ENCODE measurements around the gene PARD3. TPM values are rescaled to one million over a fixed set of nuclear protein-coding genes. Genes with fewer than 3 reads are reported as not detected.

The PARD3 gene
- total RNA-seq, 1 donor from 2014 or later, result 22.9 TPM

DNA sequence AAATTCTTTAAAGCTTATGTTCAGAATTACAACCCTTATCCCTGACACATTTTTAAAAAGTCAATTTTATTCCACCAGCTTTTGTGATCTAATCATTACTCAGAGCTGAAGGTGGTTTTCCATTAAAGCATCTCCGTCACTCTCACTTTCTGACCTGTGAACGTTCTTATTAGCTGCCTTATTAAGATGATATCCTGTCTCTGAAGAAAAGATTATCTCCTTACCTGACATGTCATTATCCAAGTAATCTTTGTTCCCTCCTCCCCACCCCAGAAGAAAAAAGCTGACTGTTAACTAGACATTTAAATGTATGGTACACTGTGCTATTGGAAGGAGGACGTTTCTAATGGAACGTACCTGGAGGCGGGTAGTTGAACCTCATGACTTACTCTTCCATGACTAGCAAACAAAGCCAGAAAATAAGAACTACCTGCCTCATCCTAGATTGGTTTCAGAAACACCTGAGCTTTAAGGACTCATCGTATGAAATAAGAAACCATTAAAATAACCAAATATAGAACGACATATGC is 708.7 kb downstream of the PARD3 start:
- TF ChIP-seq, protein P1, sequence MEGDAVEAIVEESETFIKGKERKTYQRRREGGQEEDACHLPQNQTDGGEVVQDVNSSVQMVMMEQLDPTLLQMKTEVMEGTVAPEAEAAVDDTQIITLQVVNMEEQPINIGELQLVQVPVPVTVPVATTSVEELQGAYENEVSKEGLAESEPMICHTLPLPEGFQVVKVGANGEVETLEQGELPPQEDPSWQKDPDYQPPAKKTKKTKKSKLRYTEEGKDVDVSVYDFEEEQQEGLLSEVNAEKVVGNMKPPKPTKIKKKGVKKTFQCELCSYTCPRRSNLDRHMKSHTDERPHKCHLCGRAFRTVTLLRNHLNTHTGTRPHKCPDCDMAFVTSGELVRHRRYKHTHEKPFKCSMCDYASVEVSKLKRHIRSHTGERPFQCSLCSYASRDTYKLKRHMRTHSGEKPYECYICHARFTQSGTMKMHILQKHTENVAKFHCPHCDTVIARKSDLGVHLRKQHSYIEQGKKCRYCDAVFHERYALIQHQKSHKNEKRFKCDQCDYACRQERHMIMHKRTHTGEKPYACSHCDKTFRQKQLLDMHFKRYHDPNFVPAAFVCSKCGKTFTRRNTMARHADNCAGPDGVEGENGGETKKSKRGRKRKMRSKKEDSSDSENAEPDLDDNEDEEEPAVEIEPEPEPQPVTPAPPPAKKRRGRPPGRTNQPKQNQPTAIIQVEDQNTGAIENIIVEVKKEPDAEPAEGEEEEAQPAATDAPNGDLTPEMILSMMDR (IDR thresholded peaks at IDR 0.05; ENCODE audit: partially characterized antibody, unreplicated experiment), result no peak
- H3K4me1 Mint-ChIP-seq (ENCODE audit: low read depth, unreplicated experiment), result peaks cover 13% of the 10 kb centered on the region
- peaks cover 5% of the 10 kb centered on the region for H3K9me3 Mint-ChIP-seq (ENCODE audit: unreplicated experiment)
- DNase-seq, result no peak
- H3K36me3 Mint-ChIP-seq (ENCODE audit: unreplicated experiment), result peaks cover 6% of the 10 kb centered on the region
- no peaks in the 10 kb centered on the region for H3K27me3 Mint-ChIP-seq (ENCODE audit: unreplicated experiment)
- no peak overlapping the region for H3K27ac Mint-ChIP-seq (ENCODE audit: unreplicated experiment)
- H3K4me3 Mint-ChIP-seq (ENCODE audit: unreplicated experiment), result no peak overlapping the region

DNA sequence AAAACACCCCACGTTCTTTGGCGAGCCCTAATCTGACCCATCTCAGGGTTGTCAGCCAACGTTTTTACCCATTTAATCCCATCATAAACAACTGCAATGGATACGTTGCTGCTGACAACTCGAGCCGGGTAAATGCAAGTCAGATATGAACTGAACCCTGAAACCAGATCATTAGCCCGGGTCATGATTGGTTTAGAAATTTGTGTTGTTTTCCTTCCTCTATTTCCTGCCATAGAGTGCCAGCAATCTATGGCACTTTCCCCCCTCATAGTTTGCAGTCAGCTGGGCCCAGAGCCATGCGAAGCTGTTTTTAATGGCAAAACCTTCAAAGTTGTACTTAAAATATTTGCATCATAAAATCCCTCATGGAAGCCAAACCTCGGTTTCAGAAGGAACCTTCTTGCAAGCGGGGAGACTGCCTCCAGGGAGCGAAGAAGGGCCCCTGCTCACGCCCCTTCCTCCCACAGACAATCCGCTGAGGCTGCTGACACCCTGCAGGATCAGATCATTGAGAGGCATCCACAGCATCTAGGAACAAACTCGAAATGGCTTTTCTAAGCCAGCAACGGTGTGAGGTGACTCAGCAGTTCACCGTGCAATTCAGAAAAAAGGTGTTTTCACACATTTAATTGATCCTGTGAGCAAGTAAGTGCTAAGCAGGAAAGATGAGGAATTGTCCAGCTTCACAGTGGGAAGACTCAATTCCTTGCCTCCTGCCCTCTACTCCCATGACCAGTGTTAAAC is 710.1 kb downstream of the PARD3 start:
- no peak overlapping the region for H3K27ac Mint-ChIP-seq (ENCODE audit: unreplicated experiment)
- TF ChIP-seq, protein P1 (IDR thresholded peaks at IDR 0.05; ENCODE audit: partially characterized antibody, unreplicated experiment), result no peak
- H3K9me3 Mint-ChIP-seq (ENCODE audit: unreplicated experiment), result peaks cover 5% of the 10 kb centered on the region
- peaks cover 13% of the 10 kb centered on the region for H3K4me1 Mint-ChIP-seq (ENCODE audit: low read depth, unreplicated experiment)
- no peak overlapping the region for H3K4me3 Mint-ChIP-seq (ENCODE audit: unreplicated experiment)
- peaks cover 8% of the 10 kb centered on the region for H3K36me3 Mint-ChIP-seq (ENCODE audit: unreplicated experiment)
- DNase-seq, result no peak
- no peaks in the 10 kb centered on the region for H3K27me3 Mint-ChIP-seq (ENCODE audit: unreplicated experiment)

DNA sequence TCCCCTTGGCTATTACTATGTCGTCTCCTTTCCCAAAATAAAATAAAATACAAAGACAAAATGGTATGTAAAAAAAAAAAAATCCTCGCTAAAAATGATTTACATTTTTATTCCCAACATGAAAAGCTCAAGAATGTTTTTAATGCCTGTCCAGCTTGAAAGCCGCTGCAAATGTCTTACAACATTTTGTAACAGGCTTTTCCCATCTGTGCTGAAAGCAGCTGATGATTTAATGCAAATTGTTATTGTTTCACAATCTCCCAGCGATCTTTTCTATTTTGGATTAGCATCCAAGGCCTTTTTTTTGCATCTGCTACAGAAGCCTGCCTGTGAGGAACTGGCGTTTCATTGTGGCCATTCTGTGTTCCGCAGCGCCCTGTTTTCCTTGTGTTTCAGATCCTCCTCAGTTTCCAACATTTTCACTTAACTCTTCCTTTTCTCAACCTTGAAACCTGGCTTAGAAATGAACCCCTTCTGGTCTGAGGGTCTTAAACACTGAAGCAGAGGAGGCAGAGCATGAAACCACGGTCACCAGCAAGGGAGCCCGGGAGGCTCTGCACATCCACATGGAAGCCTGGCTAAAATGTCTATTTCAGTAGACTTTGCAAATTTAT is 712.1 kb downstream of the PARD3 start:
- no peak overlapping the region for H3K4me3 Mint-ChIP-seq (ENCODE audit: unreplicated experiment)
- TF ChIP-seq, protein P1 (IDR thresholded peaks at IDR 0.05; ENCODE audit: partially characterized antibody, unreplicated experiment), result no peak
- H3K27ac Mint-ChIP-seq (ENCODE audit: unreplicated experiment), result peak overlapping the region; percentile 3
- DNase-seq, result no peak
- H3K9me3 Mint-ChIP-seq (ENCODE audit: unreplicated experiment), result peaks cover 5% of the 10 kb centered on the region
- H3K4me1 Mint-ChIP-seq (ENCODE audit: low read depth, unreplicated experiment), result peaks cover 13% of the 10 kb centered on the region
- no peaks in the 10 kb centered on the region for H3K27me3 Mint-ChIP-seq (ENCODE audit: unreplicated experiment)
- H3K36me3 Mint-ChIP-seq (ENCODE audit: unreplicated experiment), result peaks cover 14% of the 10 kb centered on the region

DNA sequence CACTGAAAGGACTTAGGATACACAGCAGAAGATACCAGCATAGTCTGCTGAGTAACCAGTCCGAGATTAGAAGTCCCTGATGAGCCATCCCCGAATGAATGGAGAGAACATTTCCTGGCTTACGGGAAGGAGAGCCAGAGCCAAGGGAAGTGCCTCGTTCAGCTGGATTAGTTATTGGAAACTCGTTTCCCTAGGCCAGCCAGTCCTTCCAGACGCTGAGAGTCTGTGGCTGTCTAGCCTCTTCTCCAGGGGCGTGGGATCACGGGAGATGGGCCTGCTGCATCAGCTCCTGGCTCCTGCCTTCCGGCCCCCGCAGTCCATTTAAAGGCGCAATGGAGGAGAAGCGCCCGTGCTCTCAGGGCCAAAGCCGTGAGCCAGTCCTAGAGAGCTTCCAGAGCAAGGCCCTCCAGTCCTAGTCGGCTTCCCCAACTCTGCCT is 712.8 kb downstream of the PARD3 start:
- DNase-seq, result no peak
- H3K4me3 Mint-ChIP-seq (ENCODE audit: unreplicated experiment), result no peak overlapping the region
- peaks cover 18% of the 10 kb centered on the region for H3K36me3 Mint-ChIP-seq (ENCODE audit: unreplicated experiment)
- H3K9me3 Mint-ChIP-seq (ENCODE audit: unreplicated experiment), result peaks cover 5% of the 10 kb centered on the region
- H3K4me1 Mint-ChIP-seq (ENCODE audit: low read depth, unreplicated experiment), result peaks cover 13% of the 10 kb centered on the region
- no peak overlapping the region for H3K27ac Mint-ChIP-seq (ENCODE audit: unreplicated experiment)
- TF ChIP-seq, protein P1 (IDR thresholded peaks at IDR 0.05; ENCODE audit: partially characterized antibody, unreplicated experiment), result no peak
- H3K27me3 Mint-ChIP-seq (ENCODE audit: unreplicated experiment), result no peaks in the 10 kb centered on the region

DNA sequence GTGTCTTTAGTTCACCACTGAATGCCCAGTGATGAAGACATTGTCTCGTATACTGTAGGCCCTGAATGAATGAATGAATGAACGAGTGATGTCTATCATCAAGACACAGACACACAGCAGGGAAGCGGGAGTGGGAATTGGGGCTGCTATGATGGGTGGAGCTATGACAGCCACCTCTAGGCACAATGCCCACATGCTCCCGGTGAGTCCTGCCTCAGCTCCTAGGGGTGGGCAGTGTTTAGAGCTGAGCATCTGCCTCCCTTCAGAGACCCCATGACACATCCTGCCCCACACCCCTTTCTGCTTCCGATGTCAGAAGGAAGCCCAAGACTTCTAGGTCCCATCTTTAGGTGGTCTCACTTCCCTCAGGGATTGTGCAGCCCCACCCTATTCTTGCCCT is 714.1 kb downstream of the PARD3 start:
- DNase-seq, result no peak
- H3K36me3 Mint-ChIP-seq (ENCODE audit: unreplicated experiment), result peaks cover 20% of the 10 kb centered on the region
- TF ChIP-seq, protein P1 (IDR thresholded peaks at IDR 0.05; ENCODE audit: partially characterized antibody, unreplicated experiment), result no peak
- no peak overlapping the region for H3K27ac Mint-ChIP-seq (ENCODE audit: unreplicated experiment)
- no peak overlapping the region for H3K4me3 Mint-ChIP-seq (ENCODE audit: unreplicated experiment)
- H3K27me3 Mint-ChIP-seq (ENCODE audit: unreplicated experiment), result no peaks in the 10 kb centered on the region
- H3K9me3 Mint-ChIP-seq (ENCODE audit: unreplicated experiment), result peaks cover 5% of the 10 kb centered on the region
- peaks cover 13% of the 10 kb centered on the region for H3K4me1 Mint-ChIP-seq (ENCODE audit: low read depth, unreplicated experiment)
